SK-N-SH (cell line): ENCODE data around the gene TTC3.

ENCODE experiments used
- MXI1 ChIP-seq: IDR thresholded peaks from 2 replicates; pipeline ENCODE4 v1.6.1; 2012; ENCODE audit warnings: mild to moderate bottlenecking, low read depth, low read length, improper control_type of control experiment
- RFX5 ChIP-seq: IDR thresholded peaks from 2 replicates; pipeline ENCODE4 v1.6.1; 2012; ENCODE audit warnings: mild to moderate bottlenecking, improper control_type of control experiment, low read length
- TAF1 ChIP-seq: IDR thresholded peaks from 2 replicates; pipeline ENCODE4 v1.6.1; 2012; ENCODE audit warnings: low read depth, mild to moderate bottlenecking, low read length, moderate library complexity, borderline replicate concordance
- TF ChIP-seq, protein P1 (sequence below): fragments of 200-600 bp; sonication (generic); IDR thresholded peaks from 2 replicates; pipeline ENCODE4 v1.6.1; 2017; ENCODE audit warnings: antibody characterized with exemption, mild to moderate bottlenecking, moderate library complexity

GRCh38 chr21:37047079-37047478 is 26.0 kb upstream of the TTC3 start:
- TF ChIP-seq MXI1 (no peak), TAF1 (no peak), RFX5 (no peak)
- TF ChIP-seq, protein P1, sequence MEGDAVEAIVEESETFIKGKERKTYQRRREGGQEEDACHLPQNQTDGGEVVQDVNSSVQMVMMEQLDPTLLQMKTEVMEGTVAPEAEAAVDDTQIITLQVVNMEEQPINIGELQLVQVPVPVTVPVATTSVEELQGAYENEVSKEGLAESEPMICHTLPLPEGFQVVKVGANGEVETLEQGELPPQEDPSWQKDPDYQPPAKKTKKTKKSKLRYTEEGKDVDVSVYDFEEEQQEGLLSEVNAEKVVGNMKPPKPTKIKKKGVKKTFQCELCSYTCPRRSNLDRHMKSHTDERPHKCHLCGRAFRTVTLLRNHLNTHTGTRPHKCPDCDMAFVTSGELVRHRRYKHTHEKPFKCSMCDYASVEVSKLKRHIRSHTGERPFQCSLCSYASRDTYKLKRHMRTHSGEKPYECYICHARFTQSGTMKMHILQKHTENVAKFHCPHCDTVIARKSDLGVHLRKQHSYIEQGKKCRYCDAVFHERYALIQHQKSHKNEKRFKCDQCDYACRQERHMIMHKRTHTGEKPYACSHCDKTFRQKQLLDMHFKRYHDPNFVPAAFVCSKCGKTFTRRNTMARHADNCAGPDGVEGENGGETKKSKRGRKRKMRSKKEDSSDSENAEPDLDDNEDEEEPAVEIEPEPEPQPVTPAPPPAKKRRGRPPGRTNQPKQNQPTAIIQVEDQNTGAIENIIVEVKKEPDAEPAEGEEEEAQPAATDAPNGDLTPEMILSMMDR = no peak
